ENCODE measurements around the gene PXYLP1.

DNA sequence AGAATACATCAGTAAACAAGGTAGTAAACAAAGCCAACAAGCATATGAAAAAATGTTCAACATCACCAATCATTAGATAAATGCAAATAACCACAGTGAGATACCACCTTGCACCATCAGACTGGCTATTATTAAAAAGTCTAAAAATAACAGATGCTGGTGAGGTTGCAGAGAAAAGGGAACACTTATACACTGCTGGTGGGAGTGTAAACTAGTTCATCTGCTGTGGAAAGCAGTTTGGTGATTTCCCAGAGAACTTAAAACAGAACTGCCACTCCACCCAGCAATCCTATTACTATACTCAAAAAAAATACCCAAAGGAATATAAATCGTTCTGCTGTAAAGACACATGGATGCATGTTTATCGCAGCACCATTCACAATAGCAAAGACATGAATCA is 106.4 kb downstream of the PXYLP1 start:
- TF ChIP-seq ZNF384 (IDR thresholded peaks at IDR 0.05): no peak
- TF ChIP-seq HDGF (IDR thresholded peaks at IDR 0.05; ENCODE audit: borderline replicate concordance): no peak
- no peak for TF ChIP-seq LEF1 (IDR thresholded peaks at IDR 0.05; ENCODE audit: borderline replicate concordance)
- TF ChIP-seq FOXK2 (IDR thresholded peaks at IDR 0.05): no peak
- TF ChIP-seq ELF4 (IDR thresholded peaks at IDR 0.05): no peak
- no peak for TF ChIP-seq FOXM1 (IDR thresholded peaks at IDR 0.05; ENCODE audit: borderline replicate concordance)
- no peak for TF ChIP-seq BHLHE40 (IDR thresholded peaks at IDR 0.05; ENCODE audit: borderline replicate concordance)
- TF ChIP-seq SUZ12 (IDR thresholded peaks at IDR 0.05): no peak
- no peak for TF ChIP-seq TARDBP (IDR thresholded peaks at IDR 0.05)
- no peak for TF ChIP-seq NFRKB (IDR thresholded peaks at IDR 0.05)
- no peak for TF ChIP-seq ARNT (IDR thresholded peaks at IDR 0.05)
- no peak for TF ChIP-seq FOXA1 (IDR thresholded peaks at IDR 0.05)
- no peak for TF ChIP-seq SP1 (IDR thresholded peaks at IDR 0.05)

Measured in HEK293T (cell line).